ENCODE measurements around the gene LEPR.
"Not testable (repeated sequence)": the region's sequence is repeated elsewhere in the genome, so short reads cannot be mapped to it uniquely, and the experiment has no call there.

LEPR gene

GRCh38 chr1:65435987-65436386 is 15.5 kb downstream of the LEPR start:
- DNase-seq (ENCODE audit: low spot score): peak; percentile 28

GRCh38 chr1:65437616-65438015 is 17.1 kb downstream of the LEPR start:
- no peak for DNase-seq (ENCODE audit: low spot score)

- no peak for DNase-seq (ENCODE audit: low spot score)
These were observed 19.9 kb downstream of the LEPR start for GRCh38 chr1:65440322-65440900.

GRCh38 chr1:65440915-65441314 is 20.4 kb downstream of the LEPR start:
- no peak for DNase-seq (ENCODE audit: low spot score)

GRCh38 chr1:65441464-65441863 is 21.0 kb downstream of the LEPR start:
- DNase-seq (ENCODE audit: low spot score): no peak

- DNase-seq (ENCODE audit: low spot score): no peak
These were observed 22.0 kb downstream of the LEPR start for GRCh38 chr1:65442442-65442841.

- DNase-seq (ENCODE audit: low spot score): no peak
These were observed 23.2 kb downstream of the LEPR start for GRCh38 chr1:65443647-65444046.

- no peak for DNase-seq (ENCODE audit: low spot score)
These were observed 23.7 kb downstream of the LEPR start for GRCh38 chr1:65444128-65444640.

- no peak for DNase-seq (ENCODE audit: low spot score)
These were observed 25.4 kb downstream of the LEPR start for GRCh38 chr1:65445837-65446236.

- DNase-seq (ENCODE audit: low spot score): no peak
These were observed 28.9 kb downstream of the LEPR start for GRCh38 chr1:65449214-65449823.

GRCh38 chr1:65455678-65456077 is 35.2 kb downstream of the LEPR start:
- not testable (repeated sequence) for DNase-seq (ENCODE audit: low spot score)

- no peak for DNase-seq (ENCODE audit: low spot score)
These were observed 36.0 kb downstream of the LEPR start for GRCh38 chr1:65456481-65456880.

- no peak for DNase-seq (ENCODE audit: low spot score)
These were observed 37.4 kb downstream of the LEPR start for GRCh38 chr1:65457868-65458267.

- DNase-seq (ENCODE audit: low spot score): no peak
These were observed 38.4 kb downstream of the LEPR start for GRCh38 chr1:65458730-65459396.

- peak; percentile 49 for DNase-seq (ENCODE audit: low spot score)
These were observed 38.9 kb downstream of the LEPR start for GRCh38 chr1:65459397-65459768.

- not testable (repeated sequence) for DNase-seq (ENCODE audit: low spot score)
These were observed 45.4 kb downstream of the LEPR start for GRCh38 chr1:65465837-65466236.

GRCh38 chr1:65467536-65467935 is 47.1 kb downstream of the LEPR start:
- peak; percentile 62 for DNase-seq (ENCODE audit: low spot score)

- no peak for DNase-seq (ENCODE audit: low spot score)
These were observed 48.8 kb downstream of the LEPR start for GRCh38 chr1:65469126-65469888.

- no peak for DNase-seq (ENCODE audit: low spot score)
These were observed 49.4 kb downstream of the LEPR start for GRCh38 chr1:65469889-65470340.

Data from kidney tubule cell (primary cell).